H54 (cell line): Measurements from ENCODE around the gene NEFH.

ENCODE experiments used
- DNase-seq: peaks from one replicate; pipeline ENCODE4 v3.0.0; 2011; ENCODE audit warnings: low spot score, mixed read lengths; ENCODE audit not compliant: insufficient read length
- FAIRE-seq: peaks from 3 replicates; lab custom pipeline; 2011; peaks lifted over from hg19 to GRCh38; lab: Jason Lieb, UNC
- POLR2A ChIP-seq: IDR thresholded peaks from 2 replicates; pipeline ENCODE4 v1.6.1; 2011; ENCODE audit warnings: low read depth, mild to moderate bottlenecking, low read length

Gene NEFH

DNA sequence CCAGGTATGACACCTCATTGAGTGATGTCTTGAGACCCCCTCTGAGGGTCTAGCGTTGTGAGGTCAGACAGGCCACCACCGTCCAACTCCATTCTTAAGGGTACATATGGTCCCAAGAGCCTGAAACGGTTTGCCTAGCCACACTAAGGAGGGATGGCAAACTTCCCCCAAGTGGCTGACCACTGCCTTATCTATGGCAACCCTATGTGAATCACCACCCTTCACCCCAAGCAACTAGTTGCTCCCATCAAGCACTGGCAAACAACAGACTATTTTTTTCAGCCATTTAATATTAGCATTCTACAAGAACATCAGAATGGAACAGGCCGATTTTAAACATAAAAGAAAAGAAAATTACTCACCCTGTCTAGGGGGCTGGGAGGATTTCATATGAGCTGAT, 50.7 kb downstream of the NEFH start:
- TF ChIP-seq POLR2A = no peak
- DNase-seq (no peak), FAIRE-seq (no peak)

DNA sequence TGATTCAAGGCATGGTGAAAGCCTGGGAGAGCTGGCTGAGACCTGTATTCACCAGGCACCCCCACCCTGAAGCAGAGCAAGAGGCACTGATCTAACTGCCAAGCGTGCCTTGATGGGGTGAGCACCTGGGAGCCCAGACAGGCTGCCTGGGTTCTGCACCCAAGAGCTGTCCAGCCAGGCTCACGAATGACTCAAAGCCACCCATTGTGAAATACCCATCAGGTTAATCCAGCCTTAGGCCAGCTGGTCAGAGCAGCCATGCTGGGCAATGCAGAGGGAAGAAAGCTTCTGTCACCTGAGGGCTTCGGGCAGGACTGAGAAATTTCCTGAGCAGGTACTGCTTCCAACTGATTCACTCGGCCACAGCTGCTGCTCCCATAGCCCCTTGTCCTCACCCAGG, 51.4 kb downstream of the NEFH start:
- no peak for FAIRE-seq

DNA sequence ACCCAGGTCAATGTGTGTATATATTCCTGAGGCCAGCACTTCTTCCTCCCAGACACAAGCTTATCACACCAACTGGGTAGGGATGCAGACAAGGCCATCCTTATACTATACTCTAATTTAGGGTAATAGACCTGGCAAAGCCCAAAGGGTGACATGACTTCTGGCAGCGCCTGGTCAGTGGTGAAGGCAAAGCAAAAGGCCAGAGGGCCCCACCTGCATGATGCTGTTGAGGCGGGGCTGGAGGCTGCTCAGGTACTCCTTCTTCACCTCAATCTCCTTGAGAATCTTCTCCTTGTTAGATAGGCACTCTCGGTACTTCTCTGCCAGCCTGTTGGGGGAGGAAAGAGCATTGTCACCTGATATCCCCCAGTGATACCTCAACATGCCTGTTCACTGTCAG, 56.4 kb downstream of the NEFH start:
- TF ChIP-seq POLR2A = no peak
- no peak for DNase-seq
- no peak for FAIRE-seq

More for the DNA sequence above, 51.4 kb downstream of the NEFH start:
- TF ChIP-seq POLR2A = no peak
- DNase-seq = no peak

DNA sequence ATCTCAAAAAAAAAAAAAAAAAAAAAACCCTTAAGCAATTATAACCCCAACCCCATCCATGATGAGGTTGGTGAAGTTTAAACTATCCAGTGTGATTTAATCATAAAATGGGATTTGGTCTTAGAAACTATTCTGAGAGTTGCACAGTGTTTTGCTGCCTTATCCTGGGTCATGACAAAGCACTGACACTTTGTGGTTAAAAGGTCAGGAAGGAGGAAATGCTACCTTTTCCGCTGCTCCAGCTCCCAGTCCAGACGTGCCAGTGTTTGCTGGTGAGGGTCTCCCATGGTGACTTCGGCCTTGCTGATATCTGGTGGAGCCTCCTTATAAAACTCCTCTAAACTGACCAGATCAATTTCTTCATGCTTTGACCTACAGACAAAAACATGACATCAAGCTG, 59.1 kb downstream of the NEFH start:
- FAIRE-seq = no peak
- no peak for TF ChIP-seq POLR2A
- DNase-seq = no peak
